Measurements from ENCODE around the gene FOSB.
A peak's percentile ranks its signal among the peaks of the same experiment; 100 is the strongest.
"Not testable (repeated sequence)": the region's sequence is repeated elsewhere in the genome, so short reads cannot be mapped to it uniquely, and the experiment has no call there.

The FOSB gene

DNA sequence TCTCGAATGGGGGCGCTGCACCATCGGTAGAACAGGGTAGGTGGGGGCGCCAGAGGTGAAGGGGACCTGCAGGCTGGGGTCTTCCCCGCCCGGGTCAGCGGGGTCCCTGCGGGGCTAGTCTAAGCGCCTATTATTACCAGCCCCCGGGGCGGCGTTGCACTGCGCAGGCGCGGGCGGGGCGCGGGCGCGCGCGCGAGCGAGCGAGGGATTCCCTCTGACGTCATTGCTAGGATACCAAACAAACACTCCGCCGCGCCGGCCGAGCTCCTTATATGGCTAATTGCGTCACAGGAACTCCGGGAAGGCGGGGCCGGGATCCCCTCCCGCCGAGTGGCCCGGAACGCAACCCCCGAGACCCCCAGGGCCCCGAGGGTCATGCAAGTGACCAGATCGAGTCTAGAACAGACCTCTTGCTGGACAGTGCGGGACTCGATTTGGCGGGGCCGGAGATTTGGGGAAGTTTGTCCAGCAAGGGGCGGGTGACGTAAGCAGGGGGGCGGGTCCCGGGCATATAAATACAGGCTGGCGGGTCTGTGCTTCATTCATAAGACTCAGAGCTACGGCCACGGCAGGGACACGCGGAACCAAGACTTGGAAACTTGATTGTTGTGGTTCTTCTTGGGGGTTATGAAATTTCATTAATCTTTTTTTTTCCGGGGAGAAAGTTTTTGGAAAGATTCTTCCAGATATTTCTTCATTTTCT is at the start of gene FOSB:
FOSB (plus strand) TSS at position 541 of the 703 bp plus-strand sequence. CDS start 591 bp downstream, outside the sequence.
- DNase-seq, result peak; percentile 66

DNA sequence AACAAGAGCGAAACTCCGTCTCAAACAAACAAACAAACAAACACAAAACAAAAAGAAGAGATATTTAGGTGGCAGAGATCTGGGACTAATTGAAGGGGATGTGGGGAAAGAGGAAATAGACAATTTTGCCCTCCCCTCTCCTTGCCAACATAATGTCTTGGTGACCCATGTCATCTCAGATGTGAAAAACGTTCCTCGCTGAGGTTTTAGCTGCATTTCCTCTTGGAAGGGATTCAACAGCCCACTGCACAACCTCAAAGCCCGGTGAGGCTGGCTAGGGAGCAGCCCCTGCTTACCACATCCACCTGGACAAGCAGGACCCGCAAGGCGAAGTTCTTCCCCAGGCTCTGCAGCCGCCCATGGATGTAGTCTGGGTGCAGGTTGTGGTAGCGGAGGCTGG is 49.0 kb upstream of the FOSB start:
- no peak for DNase-seq

GRCh38 chr19:45419396-45419795 is 48.4 kb upstream of the FOSB start:
- DNase-seq, result no peak

GRCh38 chr19:45419895-45420294 is 47.9 kb upstream of the FOSB start:
- no peak for DNase-seq

DNA sequence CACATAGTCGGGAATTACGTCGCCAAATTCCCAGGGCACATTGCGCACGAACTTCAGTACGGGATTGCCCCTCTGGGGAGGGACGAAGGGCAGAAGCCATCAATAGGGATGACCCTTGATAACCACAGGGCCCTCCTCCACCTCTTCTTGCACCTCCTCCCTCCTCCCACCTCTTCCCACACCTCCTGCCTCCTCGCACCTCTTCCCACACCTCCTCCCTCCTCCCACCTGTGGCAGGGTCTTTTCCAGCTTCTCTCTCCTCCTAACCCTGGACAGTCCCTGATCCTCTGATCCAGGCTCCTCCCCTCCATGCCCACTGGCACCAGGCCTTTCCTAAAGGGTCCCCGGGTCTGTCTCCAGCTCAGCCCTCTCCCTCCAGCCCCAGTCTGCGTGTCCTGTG is 47.4 kb upstream of the FOSB start:
- DNase-seq, result no peak

DNA sequence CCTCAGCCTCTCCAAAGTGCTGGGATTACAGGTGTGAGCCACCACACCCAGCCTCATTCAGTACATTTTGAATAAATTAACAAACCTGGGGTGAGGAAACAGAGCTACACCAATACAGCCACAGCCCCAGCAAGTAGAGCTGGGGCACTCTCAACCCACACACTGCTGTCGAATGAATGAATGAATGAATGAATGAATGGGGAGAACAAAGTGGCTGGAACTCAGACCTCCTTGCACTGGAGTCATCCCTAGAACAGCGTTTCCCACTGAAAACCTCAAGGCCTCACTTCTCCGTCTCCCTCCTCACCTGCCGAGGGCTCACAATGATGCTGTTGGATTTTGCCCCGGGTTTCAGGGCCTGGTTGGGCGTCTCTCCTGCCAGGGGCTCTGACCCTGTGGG is 46.9 kb upstream of the FOSB start:
- DNase-seq, result no peak

DNA sequence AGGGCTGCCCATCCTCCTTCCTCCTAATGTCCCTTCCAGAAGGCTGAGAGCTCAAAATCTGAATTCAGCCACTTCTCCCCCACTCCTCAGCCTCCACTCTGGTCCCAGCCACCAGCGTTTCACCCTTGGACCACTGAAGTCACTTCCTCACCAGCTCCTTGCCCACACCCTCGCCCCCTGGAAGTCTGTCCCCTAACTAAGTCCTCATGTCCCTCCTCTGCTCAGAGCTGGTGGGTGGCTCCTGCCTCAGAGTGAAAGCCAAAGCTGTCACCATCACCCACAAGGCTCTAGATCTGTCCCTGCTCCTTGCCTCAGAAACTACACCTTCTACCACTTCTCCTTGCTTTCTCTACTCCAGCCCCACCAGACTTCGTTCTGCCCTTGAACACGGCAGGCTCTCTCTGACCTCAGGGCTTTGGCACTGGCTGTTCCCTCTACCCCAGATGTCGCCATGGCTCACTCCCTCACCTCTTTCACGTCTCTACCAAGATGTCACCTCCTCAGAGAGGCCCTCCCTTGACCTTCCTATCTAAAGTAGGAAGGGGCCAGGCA is 45.8 kb upstream of the FOSB start:
- DNase-seq, result no peak

DNA sequence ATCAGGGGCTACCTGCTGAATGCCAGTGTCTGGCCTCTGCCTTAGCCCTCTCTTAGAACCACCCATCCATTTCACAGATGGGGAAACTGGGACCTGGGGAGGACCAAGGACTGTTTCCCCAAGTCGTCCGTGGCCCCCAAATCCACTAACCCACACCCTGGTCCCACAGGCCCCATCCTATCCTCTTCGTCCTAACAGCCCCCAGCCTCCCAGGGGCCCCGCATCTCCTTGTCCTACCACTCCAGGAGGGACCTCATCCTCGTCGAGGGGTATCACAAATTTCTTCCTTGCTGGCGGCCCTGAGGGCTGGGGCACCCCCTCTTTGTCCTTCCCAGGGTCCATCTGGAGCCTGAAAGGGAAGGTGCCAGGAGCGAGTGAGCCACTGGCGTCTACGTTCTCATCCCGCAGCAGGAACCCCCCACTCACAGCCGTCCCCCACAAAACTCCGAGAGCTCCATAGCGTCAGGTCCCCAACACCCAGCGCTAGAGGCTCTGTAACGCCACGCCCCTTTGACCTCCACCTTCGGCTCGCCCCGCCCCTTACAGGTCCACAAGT is 44.7 kb upstream of the FOSB start:
- no peak for DNase-seq

DNA sequence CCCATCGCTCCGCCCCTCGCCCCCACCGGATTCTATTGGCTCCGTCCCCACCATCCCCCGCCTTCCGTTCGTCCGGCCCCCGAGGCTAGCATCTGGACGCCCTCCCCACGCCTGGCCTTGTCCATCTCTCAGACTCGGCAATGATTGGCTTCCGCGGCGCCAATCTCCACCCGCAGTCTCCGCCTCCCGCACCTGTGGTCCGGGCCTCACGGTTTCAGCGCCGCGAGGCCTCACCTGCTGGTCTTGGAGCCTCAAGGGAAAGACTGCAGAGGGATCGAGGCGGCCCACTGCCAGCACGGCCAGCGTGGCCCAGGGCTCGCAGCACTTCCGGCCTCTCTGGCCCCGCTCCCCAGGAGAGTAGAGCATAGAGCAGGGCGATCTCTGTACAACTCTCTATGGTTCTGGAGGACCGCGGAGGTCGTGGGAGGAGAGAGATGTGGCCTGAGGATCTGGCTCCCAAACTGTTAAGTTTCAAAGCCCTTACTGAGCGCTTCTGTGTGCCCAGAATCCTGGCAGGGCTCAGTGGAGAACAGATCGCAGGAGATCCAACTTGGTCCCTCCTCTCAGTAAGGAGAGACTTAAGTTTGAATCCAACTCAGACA is 44.1 kb upstream of the FOSB start, which contains the start of gene ERCC1:
ERCC1 (minus strand) TSS at position 329 of the 602 bp plus-strand sequence. CDS start 543 bp downstream, outside the sequence.
- DNase-seq, result peak; percentile 95

- no peak for DNase-seq
These were observed 43.4 kb upstream of the FOSB start for GRCh38 chr19:45424191-45425058.

GRCh38 chr19:45428384-45429231 is 39.2 kb upstream of the FOSB start:
- no peak for DNase-seq

GRCh38 chr19:45429896-45430295 is 37.9 kb upstream of the FOSB start:
- not testable (repeated sequence) for DNase-seq

DNA sequence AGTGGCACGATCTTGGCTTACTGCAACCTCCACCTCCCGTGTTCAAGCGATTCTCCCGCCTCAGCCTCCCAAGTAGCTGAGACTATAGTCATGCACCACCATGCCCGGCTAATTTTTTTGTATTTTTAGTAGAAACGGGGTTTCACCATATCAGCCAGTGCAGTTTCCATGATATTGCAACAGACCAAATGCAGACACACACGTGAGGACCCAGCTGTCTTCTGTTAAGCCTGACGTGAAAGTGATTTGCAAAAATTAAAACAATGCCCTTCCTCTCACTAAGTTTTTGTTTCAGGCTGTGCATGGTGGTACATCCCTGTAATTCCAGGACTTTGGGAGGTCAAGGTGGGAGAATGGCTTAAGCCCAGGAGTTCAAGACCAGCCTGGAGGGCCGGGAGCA is 36.8 kb upstream of the FOSB start:
- DNase-seq, result not testable (repeated sequence)

- not testable (repeated sequence) for DNase-seq
These were observed 35.3 kb upstream of the FOSB start for GRCh38 chr19:45432543-45432942.

GRCh38 chr19:45437328-45437727 is 30.5 kb upstream of the FOSB start:
- no peak for DNase-seq

DNA sequence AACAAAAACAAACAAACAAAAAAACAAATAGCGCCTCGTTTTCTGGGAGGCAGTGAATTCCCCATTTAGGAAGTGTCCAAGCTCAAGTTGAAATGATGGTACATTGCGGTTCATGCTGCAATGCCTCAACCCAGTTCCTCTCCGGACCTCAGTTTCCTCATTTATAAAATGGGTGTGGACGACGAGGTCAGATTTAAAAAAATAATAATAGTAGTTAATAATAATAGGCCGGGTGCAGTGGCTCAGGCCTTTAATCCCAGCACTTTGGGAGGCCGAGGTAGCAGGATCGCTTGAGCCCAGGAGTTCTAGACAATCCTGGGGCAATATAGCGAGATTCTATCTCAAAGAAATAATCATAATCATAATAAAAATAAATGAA is 28.6 kb upstream of the FOSB start:
- no peak for DNase-seq

DNA sequence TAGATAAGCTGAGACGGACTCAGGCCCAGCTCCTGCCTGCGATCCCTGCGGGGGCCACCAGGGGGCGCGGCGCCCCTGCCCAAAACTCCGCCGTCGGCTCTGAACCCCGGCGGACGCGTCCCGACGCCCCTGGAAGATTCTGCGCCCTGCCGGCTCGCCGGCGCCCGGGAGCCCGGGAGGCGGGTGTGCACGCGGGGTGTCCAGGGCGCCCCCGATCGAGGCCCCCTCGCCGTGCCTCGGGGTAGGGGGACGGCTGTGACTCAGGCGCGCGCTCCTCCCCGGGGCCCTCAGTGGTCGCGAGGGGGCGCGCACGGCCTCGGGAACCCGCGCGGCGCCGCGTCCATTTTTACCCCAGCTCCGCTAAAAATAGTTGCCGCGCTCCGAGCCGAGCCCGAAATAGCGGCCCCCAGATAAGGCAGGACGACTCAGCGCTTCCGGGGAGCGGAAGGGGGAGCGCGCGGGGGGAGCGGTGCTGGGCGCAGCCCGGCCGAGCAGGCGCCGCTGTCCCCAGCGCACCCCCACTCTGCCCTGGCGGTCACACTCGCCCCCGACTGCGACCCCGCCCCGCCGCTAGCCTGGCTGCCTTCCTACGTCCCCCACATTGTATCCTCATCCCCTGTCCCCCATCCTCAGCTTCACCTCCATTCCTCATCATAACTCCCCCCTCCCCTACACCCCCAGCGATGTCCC is 28.1 kb upstream of the FOSB start:
- DNase-seq, result no peak

GRCh38 chr19:45440259-45440638 is 27.5 kb upstream of the FOSB start:
- no peak for DNase-seq

DNA sequence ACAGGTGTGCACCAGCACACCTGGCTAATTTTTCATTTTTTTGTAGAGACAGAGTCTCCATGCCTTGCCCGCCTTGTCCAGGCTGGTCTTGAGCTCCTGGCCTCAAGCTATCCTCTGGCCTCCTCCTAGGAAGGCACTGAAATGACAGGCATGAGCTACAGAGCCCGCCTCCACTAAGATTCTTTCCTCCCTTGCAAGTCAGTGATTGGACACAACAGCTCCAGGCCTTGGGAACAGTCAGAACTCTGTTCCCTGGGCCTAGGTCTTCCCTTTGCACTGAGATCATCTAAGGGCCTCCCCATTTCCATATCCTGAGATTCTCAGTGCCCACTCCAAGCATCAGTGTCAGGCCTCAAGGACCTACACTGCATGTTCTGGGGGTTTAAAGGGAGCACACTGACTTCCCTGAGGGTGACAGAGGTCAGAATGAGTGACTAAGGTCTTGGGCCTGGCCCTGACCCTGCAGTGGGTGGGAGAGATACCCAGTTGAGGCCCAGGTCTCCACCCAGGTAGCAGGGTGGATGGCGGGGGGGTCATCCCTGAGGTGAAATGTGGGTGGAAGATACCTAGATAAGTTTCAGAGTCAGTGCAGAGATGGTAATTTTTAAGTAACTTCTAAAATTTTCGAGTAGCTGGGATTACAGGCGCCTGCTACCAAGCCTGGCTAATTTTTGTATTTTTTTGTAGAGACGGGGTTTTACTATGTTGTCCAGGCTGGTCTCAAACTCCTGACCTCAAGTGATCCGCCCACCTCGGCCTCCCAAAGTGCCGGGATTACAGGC is 26.7 kb upstream of the FOSB start:
- DNase-seq, result no peak

GRCh38 chr19:45442408-45442777 is 25.4 kb upstream of the FOSB start:
- no peak for DNase-seq

Measured in NCI-H1417 treated with DMSO at 0.1 percent for 48 hours (cell line).